Stimulated activated effector memory CD8-positive, alpha-beta T cell treated with anti-CD3 and anti-CD28 coated beads, Interleukin-12 subunit alpha, Interleukin-12 subunit beta, amount 100 ng/mL, for 72 hours (primary cell): ENCODE results near the gene GLO1.
A peak's percentile ranks its signal among the peaks of the same experiment; 100 is the strongest.
"Not testable (repeated sequence)": the region's sequence is repeated elsewhere in the genome, so short reads cannot be mapped to it uniquely, and the experiment has no call there.

Experiments used
- ATAC-seq: fragments of 150-1000 bp; cut with Tn5 transposase; 2 replicates; pipeline ENCODE4 v1.10.0; 2021
- DNase-seq, 2 donors: peaks; one replicate each; pipeline ENCODE4 v3.0.0; 2021 to 2022; ENCODE audit warnings: low spot score in 2 of 2
- H3K27ac Mint-ChIP-seq: one replicate; pipeline ENCODE4 v1.8.0; 2022; ENCODE audit warnings: mild to moderate bottlenecking, mixed read lengths
- H3K36me3 Mint-ChIP-seq: one replicate; pipeline ENCODE4 v1.8.0; 2022; ENCODE audit warnings: mild to moderate bottlenecking, mixed read lengths
- H3K4me1 Mint-ChIP-seq: one replicate; pipeline ENCODE4 v1.8.0; 2022; ENCODE audit warnings: mixed read lengths
- H3K4me3 Mint-ChIP-seq: one replicate; pipeline ENCODE4 v1.8.0; 2022; ENCODE audit warnings: mild to moderate bottlenecking, mixed read lengths
- H3K9me3 Mint-ChIP-seq: one replicate; pipeline ENCODE4 v1.8.0; 2022; ENCODE audit warnings: mixed read lengths

Gene GLO1

GRCh38 chr6:38716825-38717224 lies 13.9 kb upstream of the GLO1 start:
- no peak for DNase-seq
- Mint-ChIP-seq H3K4me1 (peaks cover 23% of the 10 kb centered on the region), H3K4me3 (peak overlapping the region; percentile 1), H3K36me3 (no peaks in the 10 kb centered on the region), H3K9me3 (peaks cover 3% of the 10 kb centered on the region), H3K27ac (no peak overlapping the region)
- ATAC-seq: no peak

GRCh38 chr6:38715016-38715689 lies 12.2 kb upstream of the GLO1 start, which contains the start of gene DNAH8:
Gene DNAH8, plus strand, starts transcription at chr6:38715311. Its CDS starts 7,499 bp downstream, at chr6:38722810.
- H3K4me3 Mint-ChIP-seq: peak within 1 kb of the TSS; percentile 56
- peak within 1 kb of the TSS; percentile 92 for H3K27ac Mint-ChIP-seq
- ATAC-seq: peak; percentile 84
- H3K36me3 Mint-ChIP-seq: no peaks in the 10 kb centered on the region
- no peaks in the 10 kb centered on the region for H3K9me3 Mint-ChIP-seq
- peak; percentile 28 to 68 for DNase-seq
- H3K4me1 Mint-ChIP-seq: peaks cover 23% of the 10 kb centered on the region

- Mint-ChIP-seq H3K27ac (peak overlapping the region; percentile 92), H3K9me3 (no peaks in the 10 kb centered on the region), H3K4me1 (peaks cover 23% of the 10 kb centered on the region), H3K4me3 (peak overlapping the region; percentile 56), H3K36me3 (no peaks in the 10 kb centered on the region)
- ATAC-seq: peak; percentile 47
- no peak for DNase-seq
These were observed 11.5 kb upstream of the GLO1 start for GRCh38 chr6:38714239-38715015.

GRCh38 chr6:38713812-38714211 lies 10.9 kb upstream of the GLO1 start:
- DNase-seq (peak; percentile 38 to 83), ATAC-seq (peak; percentile 94)
- Mint-ChIP-seq H3K27ac (peak overlapping the region; percentile 92), H3K4me1 (peaks cover 23% of the 10 kb centered on the region), H3K36me3 (no peaks in the 10 kb centered on the region), H3K9me3 (no peaks in the 10 kb centered on the region), H3K4me3 (peak overlapping the region; percentile 56)

GRCh38 chr6:38708496-38708895 lies 5.6 kb upstream of the GLO1 start:
- ATAC-seq: no peak
- Mint-ChIP-seq H3K4me3 (no peak overlapping the region), H3K27ac (no peak overlapping the region), H3K9me3 (no peaks in the 10 kb centered on the region), H3K4me1 (peaks cover 4% of the 10 kb centered on the region), H3K36me3 (no peaks in the 10 kb centered on the region)
- DNase-seq: no peak

- no peak overlapping the region for H3K4me3 Mint-ChIP-seq
- no peaks in the 10 kb centered on the region for H3K9me3 Mint-ChIP-seq
- no peak overlapping the region for H3K27ac Mint-ChIP-seq
- ATAC-seq: no peak
- DNase-seq: no peak
- H3K4me1 Mint-ChIP-seq: peaks cover 17% of the 10 kb centered on the region
- peaks cover 24% of the 10 kb centered on the region for H3K36me3 Mint-ChIP-seq
These were observed 3.0 kb upstream of the GLO1 start for GRCh38 chr6:38705924-38706323.

GRCh38 chr6:38703949-38704590 lies 1.1 kb upstream of the GLO1 start:
- H3K27ac Mint-ChIP-seq: no peak overlapping the region
- H3K4me3 Mint-ChIP-seq: no peak overlapping the region
- no peak for ATAC-seq
- peaks cover 8% of the 10 kb centered on the region for H3K9me3 Mint-ChIP-seq
- H3K4me1 Mint-ChIP-seq: peaks cover 32% of the 10 kb centered on the region
- H3K36me3 Mint-ChIP-seq: peaks cover 25% of the 10 kb centered on the region
- DNase-seq: no peak

GRCh38 chr6:38701551-38701950 lies 1.4 kb downstream of the GLO1 start:
- DNase-seq (no peak), ATAC-seq (no peak)
- H3K4me3 Mint-ChIP-seq: peak overlapping the region; percentile 80
- H3K27ac Mint-ChIP-seq: peak overlapping the region; percentile 91
- peaks cover 48% of the 10 kb centered on the region for H3K4me1 Mint-ChIP-seq
- peaks cover 25% of the 10 kb centered on the region for H3K36me3 Mint-ChIP-seq
- H3K9me3 Mint-ChIP-seq: peaks cover 8% of the 10 kb centered on the region

- H3K4me3 Mint-ChIP-seq, DNase-seq, ATAC-seq, H3K27ac Mint-ChIP-seq, H3K9me3 Mint-ChIP-seq: not testable (repeated sequence)
- peaks cover 61% of the 10 kb centered on the region for H3K4me1 Mint-ChIP-seq
- H3K36me3 Mint-ChIP-seq: peaks cover 35% of the 10 kb centered on the region
These were observed 3.2 kb downstream of the GLO1 start for GRCh38 chr6:38699702-38700101.

- Mint-ChIP-seq H3K36me3 (peaks cover 30% of the 10 kb centered on the region), H3K9me3 (peaks cover 8% of the 10 kb centered on the region), H3K27ac (no peak overlapping the region), H3K4me1 (peaks cover 62% of the 10 kb centered on the region), H3K4me3 (no peak overlapping the region)
- ATAC-seq (peak; percentile 57), DNase-seq (no peak)
These were observed 5.1 kb downstream of the GLO1 start for GRCh38 chr6:38697846-38698245.

GRCh38 chr6:38696345-38696744 lies 6.6 kb downstream of the GLO1 start:
- H3K36me3 Mint-ChIP-seq: peaks cover 15% of the 10 kb centered on the region
- ATAC-seq: no peak
- peaks cover 51% of the 10 kb centered on the region for H3K4me1 Mint-ChIP-seq
- DNase-seq: no peak
- peaks cover 8% of the 10 kb centered on the region for H3K9me3 Mint-ChIP-seq
- H3K4me3 Mint-ChIP-seq: no peak overlapping the region
- H3K27ac Mint-ChIP-seq: peak overlapping the region; percentile 2

GRCh38 chr6:38695933-38696332 lies 7.0 kb downstream of the GLO1 start:
- peak overlapping the region; percentile 2 for H3K27ac Mint-ChIP-seq
- peaks cover 51% of the 10 kb centered on the region for H3K4me1 Mint-ChIP-seq
- peaks cover 11% of the 10 kb centered on the region for H3K36me3 Mint-ChIP-seq
- DNase-seq (no peak), ATAC-seq (peak; percentile 75)
- H3K9me3 Mint-ChIP-seq: peaks cover 8% of the 10 kb centered on the region
- H3K4me3 Mint-ChIP-seq: no peak overlapping the region

- Mint-ChIP-seq H3K36me3 (peaks cover 10% of the 10 kb centered on the region), H3K4me1 (peaks cover 48% of the 10 kb centered on the region), H3K9me3 (peaks cover 7% of the 10 kb centered on the region), H3K4me3 (no peak overlapping the region), H3K27ac (peak overlapping the region; percentile 2)
- no peak for ATAC-seq
- no peak for DNase-seq
These were observed 7.6 kb downstream of the GLO1 start for GRCh38 chr6:38695227-38695900.

- Mint-ChIP-seq H3K9me3 (no peaks in the 10 kb centered on the region), H3K36me3 (peaks cover 23% of the 10 kb centered on the region), H3K4me3 (no peak overlapping the region), H3K27ac (peak overlapping the region; percentile 56), H3K4me1 (peaks cover 25% of the 10 kb centered on the region)
- ATAC-seq (no peak), DNase-seq (no peak)
These were observed 14.3 kb downstream of the GLO1 start for GRCh38 chr6:38688579-38689087.

- no peak for DNase-seq
- H3K36me3 Mint-ChIP-seq: peaks cover 34% of the 10 kb centered on the region
These were observed 15.4 kb downstream of the GLO1 start for GRCh38 chr6:38687549-38687948.

More at GRCh38 chr6:38687549-38687948, 15.4 kb downstream of the GLO1 start:
- Mint-ChIP-seq H3K4me3 (no peak overlapping the region), H3K9me3 (no peaks in the 10 kb centered on the region), H3K27ac (no peak overlapping the region), H3K4me1 (peaks cover 20% of the 10 kb centered on the region)
- no peak for ATAC-seq
